ENCODE results near the gene PLPP2.
"Not testable (repeated sequence)": the region's sequence is repeated elsewhere in the genome, so short reads cannot be mapped to it uniquely, and the experiment has no call there.

The PLPP2 gene

DNA sequence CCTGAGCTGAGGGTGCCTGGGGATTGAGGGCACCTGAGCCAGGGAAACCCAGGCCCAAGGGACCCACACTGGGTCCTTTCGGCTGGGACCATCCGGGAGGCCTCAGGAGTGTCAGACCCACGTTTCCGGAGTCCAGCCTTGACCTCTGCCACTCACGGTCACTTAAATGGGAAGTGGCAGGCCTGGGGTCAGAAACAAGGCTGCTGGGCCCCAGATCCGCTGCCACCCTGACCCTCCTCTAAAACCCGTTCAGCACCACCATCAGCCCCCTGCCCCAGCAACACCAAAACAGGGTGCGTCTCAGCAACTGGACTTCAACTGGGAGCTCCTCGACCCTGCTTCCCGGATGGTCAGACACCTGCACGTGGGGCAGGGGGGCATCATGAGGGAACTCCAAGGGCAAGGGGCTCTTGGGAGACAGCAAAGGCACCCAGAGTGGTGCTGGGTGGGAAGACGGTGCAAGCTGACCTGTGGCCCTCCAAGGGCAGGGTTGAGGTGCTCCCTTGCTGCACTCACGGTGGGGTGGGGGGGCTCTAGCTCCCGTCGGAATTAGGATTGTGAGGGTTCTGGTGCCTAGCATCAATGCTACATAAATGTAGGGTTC, 1.2 kb upstream of the PLPP2 start:
- no peak for DNase-seq

DNA sequence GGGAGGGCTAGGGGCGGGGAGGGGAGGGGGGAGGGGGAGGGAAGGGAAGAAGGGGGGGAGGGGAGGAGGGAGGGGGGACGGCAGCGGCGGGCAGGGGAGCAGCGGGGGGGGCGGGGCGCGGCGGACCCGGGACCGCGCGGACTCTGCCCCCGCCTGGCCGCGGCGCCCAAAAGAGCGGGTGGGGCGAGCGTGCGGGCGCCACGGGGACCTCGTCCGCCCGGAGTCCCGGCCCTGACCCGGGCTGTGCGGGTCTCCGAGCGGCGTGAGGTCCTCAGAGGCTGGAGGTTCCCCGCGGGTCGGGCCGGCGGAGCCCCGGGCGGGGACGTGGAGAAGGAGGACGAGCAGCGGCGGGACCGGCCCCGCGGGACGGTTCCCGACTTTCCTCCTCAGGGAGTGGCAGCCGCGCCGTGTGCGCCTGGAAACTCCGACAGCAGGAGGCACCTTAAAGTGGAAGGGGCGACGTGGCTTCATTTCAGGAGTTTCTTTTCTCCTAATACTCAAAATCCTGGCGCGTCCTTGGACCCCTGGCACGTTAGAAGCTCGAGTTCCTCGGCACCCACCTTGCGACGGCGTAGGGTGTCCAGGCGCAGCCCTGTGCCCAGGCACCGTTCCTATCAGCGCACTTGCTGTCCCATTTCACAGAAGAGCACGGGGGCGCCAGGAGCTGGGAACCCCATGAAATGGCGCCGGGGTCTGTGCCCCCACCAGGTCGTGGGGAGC, 518 bp upstream of the PLPP2 start:
- no peak for DNase-seq

DNA sequence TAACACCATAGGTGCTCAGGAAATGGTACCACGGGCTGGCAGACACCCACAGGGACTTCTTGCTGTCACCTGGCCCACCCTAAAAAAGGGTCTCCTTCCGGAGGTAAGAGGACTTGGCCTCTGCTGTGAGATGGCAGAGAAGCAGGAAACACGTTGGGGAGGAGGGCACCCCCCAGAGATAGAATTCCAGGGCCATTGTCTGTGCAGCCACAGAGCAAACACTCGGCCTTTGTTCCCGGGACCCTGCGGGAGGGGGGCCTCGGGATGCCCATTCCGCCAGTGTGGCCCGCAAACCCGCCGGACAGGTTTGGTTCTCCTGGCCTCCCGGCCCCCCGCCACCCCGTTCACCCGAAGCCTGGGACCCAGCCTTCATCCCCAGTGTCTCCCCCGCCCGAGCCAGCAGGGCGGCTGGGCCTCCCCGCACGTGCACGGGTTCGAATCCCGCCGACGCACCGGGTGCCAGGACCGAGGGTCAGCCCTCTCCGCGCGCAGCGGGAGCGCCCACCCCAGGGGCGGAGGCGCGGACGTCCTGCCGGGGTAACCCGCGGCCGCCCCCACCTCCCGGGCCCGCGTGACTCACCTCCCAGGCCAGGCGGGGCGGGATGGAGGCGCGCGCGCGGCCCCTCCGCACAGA, 714 bp downstream of the PLPP2 start:
- peak; percentile 33 for DNase-seq

DNA sequence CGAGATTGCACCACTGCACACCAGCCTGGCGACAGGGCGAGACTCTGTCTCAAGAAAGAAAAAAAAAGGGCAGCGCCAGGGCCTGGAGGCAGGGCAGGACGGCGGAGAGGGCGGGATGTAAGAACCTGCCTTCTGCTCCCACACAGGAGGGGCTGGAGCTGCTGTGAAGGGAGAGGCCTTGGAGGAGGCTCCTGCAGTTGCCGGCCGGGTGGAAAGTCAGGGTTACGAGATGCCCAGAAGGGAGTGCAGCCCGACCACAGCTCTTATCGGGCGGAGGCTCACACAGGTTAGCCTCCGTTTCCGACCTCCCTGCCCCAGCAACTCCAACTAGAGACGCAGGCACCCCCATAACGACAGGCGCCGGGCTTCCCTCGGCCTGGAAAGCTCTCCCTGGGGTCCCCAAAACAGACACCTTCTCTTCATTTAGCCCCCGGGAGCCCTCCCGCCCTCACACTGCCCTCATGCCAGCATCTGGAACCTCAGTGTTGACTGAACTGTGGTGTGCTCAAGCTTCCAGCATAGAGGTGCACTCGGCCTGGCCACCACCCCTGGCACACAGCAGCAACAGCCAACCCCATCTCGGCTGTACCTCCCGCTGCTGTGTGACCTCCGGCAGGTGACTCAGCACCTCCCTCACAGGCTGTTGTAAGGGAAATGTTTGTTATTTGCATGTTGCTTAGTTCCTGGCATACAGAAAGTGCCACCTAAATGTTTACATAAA, 1.4 kb downstream of the PLPP2 start:
- DNase-seq = peak; percentile 44

DNA sequence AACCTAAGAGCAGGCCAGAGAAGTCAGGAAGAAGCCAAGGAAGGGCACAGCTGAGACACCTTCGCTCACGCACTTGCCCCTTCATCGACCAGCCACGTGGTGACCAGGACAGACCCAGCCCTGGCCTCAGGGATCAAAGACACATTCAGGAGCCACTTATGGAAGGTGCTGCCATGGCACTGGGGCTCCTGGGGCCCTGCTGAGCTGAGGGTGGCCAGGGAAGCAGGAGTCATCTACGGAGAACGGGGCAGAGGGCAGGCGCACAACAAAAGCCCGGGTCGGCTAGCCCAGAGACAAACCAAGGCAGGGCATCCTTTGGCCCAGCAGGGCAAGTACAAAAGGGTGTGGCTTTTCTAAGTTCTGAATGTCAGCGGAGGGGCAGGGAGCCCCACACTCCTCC, 2.3 kb downstream of the PLPP2 start:
- DNase-seq = no peak

DNA sequence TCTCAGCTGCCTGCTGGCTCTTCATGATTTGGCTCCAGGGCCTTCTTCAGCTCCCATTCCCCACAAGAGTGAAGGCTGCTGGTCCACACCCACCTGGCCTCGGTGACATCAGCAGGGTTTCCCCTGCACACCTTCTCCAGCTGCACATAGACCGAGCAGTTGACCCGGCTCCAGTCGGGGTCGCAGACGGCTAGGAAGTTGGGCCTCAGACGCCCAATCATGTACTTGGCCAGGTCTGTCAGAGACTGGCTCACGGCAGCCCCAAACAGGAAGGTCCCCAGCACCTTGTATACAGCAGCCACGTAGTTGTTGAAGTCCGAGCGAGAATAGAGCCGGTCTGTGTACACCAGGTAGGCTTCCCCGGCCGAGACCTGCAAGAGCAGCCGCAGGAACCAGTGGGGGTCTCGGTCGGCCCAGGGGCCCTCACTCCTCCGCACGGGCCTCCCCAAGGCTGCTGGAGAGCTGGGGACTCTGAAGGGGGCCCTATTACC, 3.8 kb downstream of the PLPP2 start:
- no peak for DNase-seq

DNA sequence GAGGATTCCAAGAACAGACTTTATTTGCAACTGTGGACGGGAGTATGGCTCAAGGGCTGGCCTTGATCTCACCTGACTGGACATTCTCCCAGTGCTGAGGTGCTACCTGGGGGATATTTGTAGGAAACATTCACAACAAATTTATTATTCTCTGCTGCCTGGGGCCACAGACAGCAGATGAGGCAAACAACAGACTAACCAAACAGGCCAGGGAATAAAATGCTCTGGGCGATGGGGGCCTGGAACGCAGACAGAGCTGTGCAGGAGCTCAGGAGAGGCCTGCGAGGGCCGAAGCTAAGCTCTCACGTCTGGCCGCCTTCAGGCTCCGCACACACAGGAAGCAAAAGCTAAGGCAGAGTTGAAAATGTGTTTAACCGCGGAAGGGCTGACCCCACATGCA, 7.8 kb downstream of the PLPP2 start:
- DNase-seq = no peak

DNA sequence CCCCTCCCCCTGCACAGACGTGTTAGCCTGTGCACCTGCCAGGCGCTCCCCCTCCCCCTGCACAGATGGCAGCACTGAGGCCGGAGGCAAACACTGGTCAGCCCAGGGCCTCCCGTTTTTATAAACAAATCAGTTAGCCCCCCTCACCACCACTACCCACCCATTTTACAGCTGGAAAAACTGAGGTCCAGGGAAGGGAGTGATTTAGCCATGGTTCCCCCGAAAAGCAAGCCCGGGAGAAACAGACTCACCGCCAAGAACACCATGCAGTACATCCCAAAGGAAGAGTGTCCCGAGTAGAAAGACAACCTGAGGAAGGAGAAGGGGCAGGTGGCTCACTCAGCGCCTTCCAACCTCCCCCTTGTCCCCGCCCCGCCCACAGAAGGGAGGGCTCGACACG, 8.7 kb downstream of the PLPP2 start:
- DNase-seq = no peak

DNA sequence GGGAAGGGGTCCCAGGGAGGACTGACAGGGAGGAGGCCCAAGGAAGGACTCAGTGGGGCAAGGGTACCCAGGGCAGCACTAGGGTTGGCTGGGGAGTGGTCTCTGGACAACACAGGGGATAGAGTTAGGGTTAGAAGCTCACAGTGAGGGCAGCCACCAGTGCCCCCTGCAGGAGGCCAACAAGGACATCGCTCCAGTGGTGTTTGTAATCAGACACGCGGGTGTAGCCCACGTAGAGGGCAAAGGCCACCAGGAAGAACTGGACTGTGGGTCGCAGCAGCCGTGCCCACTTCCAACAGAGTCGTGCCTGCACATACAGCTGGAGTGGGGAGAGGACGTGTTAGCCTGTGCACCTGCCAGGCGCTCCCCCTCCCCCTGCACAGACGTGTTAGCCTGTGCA, 9.2 kb downstream of the PLPP2 start:
- DNase-seq = no peak

DNA sequence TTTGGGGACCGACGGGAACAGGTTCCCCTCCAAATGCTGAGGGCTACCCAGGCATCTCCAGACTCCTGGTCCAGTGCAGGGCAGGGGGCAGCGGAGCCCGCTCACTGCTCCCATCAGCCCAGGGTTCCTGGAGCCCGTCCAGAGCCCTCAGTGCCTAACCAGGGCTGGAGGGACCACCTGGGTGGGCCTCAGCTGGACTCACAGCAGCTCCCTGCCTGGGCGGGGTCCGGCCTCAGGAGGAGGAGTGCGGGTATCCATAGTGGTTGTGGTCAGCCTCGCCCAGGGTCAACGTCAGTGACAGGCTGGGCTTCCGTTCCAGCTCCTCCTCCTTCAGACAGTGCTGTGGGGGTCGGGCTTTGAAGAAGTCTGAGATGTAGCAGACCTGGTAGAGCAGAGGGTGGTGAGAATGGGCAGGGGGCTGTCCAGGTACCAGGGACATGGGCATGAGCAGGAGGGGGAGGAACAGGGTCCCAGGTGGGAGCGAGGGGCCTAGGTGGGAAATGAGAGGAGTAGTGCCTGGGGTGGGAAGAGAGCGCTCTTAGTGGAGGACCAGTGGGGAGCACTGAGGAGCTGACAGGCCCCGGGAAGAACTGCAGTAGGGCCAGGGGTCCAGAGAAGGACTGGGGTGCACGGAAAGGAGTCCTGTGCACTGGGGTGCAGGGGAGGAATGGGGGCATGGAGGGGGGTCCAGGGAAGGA, 9.9 kb downstream of the PLPP2 start:
- DNase-seq = no peak

DNA sequence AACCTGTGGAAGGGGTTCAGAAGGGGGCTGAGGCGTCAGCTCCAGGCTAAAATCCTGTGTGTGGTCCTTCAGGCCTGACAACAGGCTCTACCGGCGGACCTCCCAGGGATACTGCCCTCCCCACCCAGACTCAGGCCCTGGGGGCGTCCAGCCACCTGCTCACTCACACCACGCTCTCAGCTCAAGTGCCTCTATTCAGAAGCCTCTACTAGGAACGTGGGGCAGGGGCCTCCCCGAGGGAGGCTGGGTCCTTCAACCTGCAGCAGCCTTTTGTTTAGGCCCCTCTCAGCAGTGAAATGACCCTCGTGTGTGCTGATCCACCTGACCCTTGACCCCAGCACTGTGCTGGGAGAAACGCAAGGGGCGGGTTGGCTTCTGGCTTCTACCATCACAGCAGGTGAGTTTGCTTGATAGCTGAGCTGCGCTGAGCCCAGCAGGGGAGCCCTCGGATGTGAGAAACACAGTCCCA, 10.6 kb downstream of the PLPP2 start:
- no peak for DNase-seq

DNA sequence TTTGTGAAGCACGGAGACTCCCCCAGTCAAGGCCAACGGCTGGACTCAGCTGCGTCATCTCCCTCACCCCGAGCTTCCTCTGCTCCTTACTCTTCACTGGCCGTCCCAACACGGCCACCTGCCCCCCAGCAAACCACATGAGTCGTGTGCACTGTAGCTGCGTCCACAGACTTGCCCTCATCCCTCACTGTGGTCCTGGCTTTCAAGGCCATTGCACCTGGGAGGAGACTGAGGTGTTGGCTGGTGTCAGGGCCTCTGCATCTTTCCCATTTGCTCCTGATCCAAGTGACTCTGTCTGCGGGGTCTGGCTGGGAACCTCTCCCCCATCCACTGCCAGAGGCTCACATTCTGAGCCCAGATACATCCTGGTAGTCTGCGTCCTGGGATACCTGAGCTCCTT, 11.5 kb downstream of the PLPP2 start:
- no peak for DNase-seq

DNA sequence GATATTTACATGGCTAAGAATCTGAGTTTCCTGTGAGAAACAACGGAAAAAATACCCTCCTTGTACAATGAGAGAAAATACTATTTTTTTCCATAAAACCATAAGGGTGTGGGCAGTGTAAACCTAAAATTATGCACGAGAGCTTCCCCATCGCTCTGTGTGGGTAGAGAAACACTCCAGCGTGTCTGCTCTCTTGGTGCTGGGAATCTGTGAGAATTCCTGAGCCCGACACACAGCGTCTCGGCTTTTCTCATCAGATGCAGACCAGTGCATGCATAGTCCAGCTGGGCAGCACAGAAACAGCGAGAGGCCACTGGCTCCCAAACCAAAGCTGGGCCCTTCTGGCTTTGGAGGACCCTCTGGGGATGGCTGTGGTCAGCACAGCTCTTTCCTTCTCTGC, 12.0 kb downstream of the PLPP2 start:
- DNase-seq = no peak

DNA sequence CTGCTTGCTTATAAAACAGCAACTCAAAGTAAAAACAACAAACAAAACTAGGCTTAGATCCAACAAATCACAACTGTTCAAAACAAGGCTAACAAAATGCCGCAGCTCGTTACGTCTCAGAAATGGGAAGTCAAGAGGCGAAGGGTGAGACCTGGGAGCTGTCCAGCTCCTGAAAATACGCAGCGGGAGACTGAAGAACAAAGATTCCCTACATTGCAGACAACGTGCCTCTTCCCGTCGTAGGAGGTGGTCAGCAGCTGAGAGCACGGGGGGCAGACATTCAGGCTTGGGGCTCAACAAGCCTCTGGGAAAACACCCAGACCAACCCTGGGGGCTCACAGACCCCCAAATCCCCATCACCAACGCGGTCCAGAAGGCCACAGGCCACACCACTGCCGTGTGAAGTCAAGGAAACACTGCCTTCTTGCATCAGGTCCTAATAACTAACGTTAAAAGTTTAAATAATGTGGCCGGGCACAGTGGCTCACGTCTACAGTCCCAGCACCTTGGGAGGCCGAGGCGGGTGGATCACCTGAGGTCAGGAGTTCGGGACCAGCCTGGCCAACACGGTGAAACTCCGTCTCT, 13.5 kb downstream of the PLPP2 start:
- no peak for DNase-seq

DNA sequence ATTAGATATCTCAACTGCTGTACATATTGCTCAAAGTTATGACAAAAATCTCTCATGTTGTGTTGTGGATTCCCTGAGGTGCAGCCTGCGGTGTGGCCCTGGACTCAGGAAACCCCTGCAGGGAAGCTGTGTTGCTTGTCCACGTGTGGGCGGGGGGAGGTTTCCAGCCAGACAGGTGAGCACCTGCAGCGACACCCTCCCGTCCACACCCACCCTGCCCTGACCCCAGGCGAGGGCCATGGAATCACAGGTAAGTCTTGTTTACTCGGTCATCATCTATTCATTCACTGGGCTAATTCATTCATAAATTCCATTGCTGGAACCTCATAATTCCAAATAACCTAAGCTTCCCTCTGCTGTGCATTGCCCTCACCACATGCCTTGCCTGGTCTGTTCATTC, 14.1 kb downstream of the PLPP2 start:
- DNase-seq = no peak

DNA sequence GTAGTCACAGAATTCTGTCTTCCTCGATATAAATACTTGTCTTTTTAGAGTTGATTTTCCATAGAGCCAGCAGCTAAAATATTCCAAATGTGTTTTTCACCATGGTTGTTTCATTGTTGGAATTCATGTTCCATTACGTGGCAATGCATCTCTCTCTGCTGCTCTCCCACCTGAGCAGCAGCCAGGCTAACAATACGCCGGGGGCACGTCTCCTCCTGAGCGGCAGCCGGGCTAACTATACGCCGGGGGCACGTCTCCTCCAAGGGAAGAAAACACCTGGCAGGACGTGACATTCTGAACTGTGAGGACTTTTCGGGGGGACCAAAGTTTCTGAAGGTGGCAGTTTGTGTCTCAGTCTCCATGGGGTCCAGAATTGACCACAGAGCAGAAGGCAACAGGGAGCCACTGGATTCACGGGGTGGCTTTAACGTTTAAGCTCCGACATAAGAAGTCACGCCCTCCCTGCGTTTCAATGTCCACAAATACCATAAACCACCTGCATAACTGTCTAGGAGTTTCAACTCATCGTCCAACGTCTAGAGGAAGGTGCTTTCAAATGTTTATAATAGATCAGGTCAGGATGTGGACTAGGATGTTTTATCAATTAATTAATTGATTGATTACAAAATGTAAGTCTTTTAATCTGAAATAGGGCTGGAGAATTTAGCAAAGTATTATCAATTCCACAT, 15.1 kb downstream of the PLPP2 start:
- no peak for DNase-seq

DNA sequence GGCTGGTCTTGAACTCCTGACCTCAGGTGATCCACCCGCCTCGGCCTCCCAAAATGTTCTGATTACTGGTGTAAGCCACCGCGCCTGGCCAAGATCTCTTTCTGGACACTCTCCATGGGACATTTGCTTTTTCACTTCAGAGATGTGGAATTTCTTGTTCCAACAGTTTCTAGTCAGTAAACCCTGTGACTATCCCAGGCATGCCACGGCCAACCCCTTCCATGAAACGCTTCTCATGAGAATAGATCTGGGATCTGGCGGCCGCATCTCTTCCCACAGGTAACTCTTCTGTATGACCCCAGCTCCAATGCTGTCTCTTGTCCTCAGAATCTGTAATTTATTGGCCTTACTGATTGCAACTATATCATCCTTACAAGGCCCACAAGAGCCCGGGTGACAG, 16.2 kb downstream of the PLPP2 start:
- no peak for DNase-seq

DNA sequence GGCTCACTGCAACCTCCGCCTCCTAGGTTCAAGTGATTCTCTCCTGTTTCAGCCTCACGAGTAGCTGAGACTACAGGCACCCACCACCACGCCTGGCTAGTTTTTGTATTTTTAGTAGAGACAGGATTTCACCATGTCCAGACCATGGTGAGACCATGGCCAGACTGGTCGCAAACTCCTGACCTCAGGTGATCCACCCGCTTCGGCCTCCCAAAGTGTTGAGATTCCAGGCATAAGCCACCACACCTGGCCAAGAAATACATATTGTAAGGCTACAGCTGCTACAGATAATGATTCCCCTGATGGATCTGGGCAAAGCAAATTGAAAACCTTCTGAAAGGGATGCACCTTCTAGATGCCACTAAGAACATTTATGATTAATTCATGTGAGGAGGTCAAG, 17.8 kb downstream of the PLPP2 start:
- DNase-seq = no peak

DNA sequence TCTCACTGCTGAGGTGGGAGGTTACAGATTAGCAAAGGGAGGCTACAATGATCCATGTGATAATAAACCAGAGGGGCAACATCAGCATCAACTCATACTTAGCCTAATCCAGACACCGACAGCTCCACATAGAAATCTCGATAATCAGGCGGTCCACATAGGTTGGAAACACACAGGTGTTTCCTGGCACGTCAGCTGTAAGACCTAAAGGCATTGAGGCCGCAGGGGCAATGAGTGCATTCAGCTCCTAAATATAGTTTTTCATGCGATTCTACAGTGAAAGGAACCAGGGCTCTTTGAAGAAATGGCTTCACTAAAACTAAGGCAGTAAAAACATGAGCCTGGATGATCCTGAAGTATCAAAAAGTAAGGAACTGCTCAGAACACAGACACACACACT, 19.3 kb downstream of the PLPP2 start:
- no peak for DNase-seq

DNA sequence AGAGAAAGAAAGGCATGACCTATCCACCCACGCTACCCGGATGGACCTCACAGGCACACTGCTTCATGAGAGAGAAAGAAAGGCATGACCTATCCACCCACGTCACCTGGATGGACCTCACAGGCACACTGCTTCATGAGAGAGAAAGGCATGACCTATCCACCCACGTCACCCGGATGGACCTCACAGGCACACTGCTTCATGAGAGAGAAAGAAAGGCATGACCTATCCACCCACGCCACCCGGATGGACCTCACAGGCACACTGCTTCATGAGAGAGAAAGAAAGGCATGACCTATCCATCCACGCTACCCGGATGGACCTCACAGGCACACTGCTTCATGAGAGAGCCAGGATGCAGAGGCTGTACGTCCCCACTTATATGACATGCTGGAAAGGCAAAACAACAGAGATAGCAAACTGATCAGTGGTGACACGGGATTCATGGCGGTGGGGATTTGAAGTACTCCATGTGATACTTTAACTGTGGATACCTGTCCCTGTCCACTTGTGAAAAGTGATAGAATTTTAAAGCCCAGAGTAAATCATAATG, 20.4 kb downstream of the PLPP2 start:
- not testable (repeated sequence) for DNase-seq

DNA sequence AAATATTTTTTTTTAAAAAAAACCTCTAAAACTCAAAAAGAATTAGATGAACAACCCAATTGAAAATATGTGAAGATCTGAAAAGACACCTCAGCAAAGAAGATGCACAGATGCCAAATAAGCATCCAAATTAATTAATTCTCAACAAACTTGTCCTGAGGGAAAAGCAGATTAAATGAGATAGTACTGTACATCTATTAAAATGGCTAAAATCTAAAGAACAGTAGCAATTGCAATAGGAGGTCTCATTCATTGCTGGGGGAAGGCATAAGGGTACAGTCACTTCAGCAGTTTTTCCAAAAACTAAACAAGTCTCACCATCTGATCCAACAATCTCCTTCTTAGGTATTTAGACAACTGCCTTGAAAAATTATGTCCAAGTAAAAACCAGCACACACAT, 22.0 kb downstream of the PLPP2 start:
- DNase-seq = no peak

DNA sequence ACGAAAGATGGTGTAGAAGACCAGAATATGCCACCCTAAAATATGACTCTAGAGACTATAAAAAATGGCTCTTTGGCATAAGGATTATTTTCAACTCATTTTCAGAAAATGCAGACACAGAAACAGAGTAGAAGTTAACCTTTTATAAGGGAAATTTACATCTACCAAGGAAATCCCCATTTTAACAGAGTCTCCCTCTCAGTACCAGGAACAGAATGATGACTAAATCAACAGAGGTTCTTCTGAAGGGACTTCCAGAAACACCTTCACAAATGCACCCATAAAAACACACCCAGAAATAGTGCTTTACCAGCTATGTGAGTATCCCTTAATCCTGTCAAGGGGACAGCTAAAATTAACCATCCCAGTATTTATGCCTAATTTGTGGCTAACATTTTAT, 29.1 kb downstream of the PLPP2 start:
- DNase-seq = no peak

Data from stimulated activated CD4-positive, alpha-beta T cell treated with anti-CD3 and anti-CD28 coated beads, Interleukin-15, amount 100 ng/mL, for 24 hours (primary cell).